SKM-1 (cell line): Measurements from ENCODE around the gene ST8SIA1.

Experiments
- DNase-seq: peaks from one replicate; lab custom pipeline; 2025; ENCODE audit not compliant: unreplicated experiment; lab: John Stamatoyannopoulos, UW

The ST8SIA1 gene

DNA sequence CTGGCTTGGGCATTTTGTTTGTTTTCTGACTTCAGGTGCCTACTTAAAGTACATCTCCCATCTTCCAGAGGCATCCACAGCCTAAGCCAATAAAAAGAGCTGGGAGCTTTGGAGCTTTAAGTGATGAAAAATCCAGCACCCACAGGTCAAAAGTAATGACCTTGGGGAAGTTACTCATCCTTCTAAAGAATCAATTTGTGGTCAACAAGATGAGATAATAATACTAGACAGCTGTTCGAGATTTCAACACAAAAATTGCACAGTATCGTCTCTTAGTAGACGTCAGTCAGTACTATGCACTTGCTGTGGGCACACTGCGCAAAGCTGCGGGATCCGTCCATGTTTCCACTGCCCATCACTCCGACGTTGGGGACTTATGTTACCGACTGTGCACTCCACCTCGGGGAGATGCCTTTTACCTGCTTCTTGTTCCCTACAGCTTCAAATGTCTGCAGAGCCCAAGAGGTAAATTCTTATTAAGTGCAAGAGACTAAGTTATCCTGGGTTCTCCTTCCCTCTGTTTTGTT lies 1.3 kb downstream of the ST8SIA1 start:
- no peak for DNase-seq

DNA sequence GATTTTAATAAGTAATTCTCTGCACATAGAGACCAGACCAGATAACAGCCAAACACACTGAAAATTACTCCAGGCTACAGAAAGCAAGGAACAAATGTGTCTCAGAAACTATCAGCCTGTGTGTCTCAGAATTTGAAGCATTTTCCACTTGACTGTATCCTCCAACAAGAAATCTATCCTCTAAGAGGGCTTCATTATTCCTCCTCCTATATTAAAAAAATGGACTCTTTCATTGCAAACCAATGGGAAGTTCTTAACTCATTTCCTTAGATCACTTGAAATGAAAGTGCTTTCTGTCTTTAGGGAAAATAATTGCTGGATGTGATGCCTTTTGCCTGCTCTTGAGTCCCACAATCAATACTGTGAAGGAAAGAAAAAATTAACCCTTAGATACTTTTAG lies 2.3 kb downstream of the ST8SIA1 start:
- DNase-seq = no peak

DNA sequence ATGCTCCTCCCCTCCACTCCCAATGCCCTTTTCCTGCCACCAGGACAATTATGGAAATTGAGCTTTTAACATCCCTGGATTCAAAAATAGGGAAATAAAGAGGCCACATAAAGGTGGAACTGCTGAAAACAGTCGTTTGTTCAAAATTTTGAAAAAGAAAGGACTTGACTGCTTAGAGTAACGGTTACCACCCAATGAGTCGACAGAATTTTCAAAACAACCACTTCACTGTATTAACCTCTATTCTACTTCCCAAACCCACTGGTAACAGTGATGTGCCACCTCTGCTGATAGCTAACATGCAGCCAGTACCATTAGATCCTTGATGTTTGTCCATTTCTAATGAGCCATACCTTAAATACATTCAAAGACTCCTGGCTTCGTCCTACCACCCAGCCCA lies 4.9 kb downstream of the ST8SIA1 start:
- DNase-seq = no peak

DNA sequence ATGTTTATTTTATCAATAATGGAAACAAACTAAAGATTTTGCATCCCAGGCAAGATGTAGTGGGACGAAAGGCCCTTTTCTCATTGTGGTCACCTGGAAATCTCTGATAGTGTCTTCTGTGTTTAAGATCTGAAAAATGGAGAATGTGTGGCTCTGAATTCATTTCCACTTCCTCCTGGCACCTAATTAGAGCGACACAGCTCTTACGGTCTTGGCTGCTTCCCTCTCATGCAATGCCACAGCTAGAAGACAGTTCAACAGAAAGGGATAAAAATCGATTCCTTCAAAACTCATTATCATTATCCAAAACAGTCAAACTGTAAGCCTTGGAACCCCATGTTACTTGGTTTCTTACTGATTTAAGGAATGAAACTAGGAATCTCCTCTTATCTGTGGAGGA lies 9.3 kb downstream of the ST8SIA1 start:
- DNase-seq = no peak

DNA sequence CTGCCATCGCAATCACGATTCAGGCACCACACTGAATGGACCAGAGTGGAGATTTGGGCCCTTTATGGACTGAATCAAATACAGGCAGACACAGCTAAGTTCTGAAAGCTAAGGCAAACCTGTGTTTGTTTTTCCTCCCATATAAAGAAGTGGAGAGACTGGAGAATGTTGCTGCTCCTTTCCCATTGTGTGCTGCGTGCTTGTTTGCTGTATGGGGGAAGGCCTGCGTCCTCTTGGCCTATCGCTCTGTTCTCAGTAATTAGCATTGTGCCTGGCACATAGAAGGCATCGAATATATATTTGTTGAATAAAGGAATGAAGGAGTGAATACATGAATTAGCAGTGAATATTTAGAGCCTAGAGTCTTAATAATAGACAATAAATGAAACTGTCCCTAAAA lies 12.4 kb downstream of the ST8SIA1 start:
- DNase-seq = no peak

DNA sequence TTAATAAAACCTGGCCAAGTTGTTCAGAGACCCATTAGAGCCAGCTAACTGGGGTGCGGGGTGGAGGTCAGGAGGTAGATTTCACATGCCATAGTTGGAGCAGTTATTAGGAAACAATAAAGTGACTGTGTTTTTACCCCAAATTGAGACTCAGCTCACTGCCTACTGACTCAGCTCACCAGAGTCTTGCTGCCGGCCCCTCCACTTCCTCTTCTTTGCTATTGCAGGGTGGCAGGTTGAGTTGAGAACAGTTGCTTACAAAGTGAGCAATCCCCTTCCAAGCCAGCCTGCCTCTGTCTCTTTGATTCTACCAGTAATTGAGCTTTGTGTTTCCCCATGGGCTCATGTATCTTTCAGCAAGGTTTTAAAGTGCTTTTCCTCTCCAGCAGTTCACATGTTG lies 12.9 kb downstream of the ST8SIA1 start:
- peak; percentile 47 for DNase-seq

DNA sequence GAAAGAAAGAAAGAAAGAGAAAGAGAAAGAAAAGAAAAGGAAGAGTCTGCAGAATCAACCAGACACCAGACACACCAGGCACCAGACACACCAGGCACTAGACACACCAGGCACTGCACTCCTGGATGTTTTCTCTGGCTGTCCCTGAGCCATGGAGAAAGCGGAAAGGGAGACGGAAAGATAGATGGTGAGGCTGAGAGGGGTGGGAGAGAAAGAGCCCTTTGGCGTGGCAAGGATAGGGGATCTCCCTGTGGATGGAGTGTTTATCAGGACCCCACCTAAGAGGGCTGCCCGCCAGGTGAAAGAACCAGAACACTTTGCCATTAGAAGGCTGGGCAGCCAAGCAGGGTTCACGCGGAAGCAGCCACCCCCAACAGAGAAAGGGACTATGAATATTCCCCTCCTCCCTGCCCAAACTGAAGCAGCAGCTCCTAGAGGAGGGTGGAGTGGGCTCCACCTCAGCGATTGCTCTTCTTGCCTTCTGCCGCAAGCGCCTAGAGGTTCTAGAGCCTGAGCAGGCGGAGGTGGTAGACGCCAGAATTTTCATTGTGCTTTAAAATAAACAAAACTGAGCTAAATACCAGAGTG lies 13.4 kb downstream of the ST8SIA1 start:
- DNase-seq = no peak

DNA sequence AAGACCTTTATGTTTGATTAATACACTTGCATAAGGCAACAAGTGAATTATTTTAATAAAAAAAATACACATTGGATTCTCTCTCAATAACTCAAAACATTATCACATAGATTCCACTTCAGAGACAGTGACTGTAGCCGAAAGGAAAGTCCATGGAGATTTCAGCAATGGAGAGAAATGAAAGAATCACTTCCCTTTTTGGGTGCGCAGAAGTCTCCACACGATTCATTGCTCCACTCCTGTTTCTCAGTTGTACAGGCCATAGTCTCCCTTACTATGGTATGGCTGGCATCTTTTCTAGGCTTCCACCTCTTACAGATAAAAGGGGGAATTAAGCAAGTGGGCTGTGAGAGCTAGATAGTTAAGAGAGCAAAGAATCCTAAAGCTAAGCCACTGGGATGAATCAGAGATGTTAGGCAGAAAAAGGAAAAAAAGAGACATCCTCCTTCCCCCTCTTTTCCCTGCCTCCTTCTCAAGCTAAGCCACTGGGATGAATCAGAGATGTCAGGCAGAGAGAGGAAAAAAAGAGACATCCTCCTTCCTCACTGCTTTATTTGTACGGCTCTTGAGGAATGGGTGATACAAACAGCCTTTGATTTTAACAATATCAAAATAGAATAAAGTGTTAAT lies 16.3 kb downstream of the ST8SIA1 start:
- no peak for DNase-seq

DNA sequence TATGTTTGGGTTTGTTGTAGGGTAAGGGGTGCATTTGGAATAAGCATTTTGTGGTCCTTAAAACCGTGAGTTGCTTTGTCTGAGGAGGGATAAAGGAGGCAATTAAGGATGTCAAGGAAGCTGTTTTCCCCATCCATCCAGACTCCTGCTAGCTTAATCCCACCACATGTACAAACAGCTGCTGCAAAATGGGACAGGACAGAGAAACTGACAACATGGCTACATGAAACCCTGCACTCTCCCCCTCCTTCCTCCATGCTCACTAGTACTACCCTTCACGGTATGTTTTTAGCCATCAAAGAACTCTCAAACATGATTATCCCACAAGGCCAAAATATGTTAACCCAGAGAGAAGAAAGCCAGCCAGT lies 20.6 kb downstream of the ST8SIA1 start:
- no peak for DNase-seq

DNA sequence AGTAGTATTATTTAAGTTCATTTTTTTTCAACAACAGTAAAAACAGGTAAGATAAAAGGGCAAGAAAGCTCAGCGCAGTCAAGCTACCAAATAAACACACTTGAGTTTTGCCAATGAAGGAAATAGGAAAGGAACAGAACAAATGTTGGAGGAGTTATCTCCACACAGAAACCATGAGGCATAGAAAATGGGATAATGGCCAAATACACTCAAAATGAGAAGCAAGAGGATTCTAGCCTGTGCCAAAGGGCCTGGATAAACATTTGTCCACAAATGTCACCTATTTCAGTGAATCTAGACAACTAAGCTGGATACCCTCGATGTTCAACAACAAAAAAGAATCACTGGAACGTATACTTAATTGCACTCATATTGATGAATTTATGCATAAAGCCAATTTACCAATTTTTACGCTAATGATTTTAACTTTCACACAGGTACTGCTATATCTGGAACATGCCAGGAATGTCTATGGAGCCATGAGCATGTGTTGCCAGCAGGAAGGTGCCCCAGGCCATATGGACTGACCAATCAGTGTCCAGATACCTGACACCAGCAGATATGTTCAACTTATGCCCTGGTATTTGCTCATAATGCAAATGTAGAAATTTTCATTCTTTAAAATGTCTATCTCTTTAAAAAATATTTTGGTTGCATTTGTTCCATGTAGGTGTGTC lies 21.1 kb downstream of the ST8SIA1 start:
- DNase-seq = no peak

DNA sequence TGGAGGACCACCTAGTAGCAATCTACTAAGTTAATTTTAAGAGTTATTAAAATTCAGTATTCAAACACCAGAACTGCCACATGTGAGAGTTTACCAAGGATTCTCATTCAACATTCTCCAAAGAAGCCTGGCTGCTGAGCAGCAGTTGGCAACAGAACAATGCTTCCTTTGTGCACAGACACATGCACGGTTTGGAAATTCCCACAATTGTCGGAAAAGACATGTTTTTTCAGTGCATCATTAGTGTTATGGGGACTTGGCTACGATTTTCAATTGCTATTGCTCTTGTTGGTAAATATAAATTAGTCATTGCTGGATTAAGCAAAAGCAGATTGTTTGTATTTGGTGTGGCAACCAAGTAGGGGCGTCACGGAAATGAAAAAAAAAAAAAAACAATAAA lies 22.2 kb downstream of the ST8SIA1 start:
- DNase-seq = no peak

DNA sequence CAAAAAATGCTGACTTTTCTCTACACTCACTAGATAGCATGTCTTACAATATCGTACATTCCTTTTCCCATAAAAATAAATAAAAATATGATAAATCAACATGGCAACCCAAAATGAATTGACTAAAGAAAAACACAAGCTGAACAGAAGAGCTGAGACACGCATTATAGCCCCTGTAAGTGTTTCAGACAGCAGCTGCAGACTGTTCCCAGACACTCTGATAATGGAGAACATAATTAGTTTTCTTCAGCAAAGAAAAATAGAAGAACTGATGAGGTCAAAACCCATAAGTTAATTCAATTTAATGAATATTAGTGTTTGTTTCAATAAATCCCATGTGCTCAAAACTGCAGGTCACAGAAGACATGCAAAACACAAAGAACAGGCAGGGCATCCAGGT lies 23.8 kb downstream of the ST8SIA1 start:
- DNase-seq = no peak

DNA sequence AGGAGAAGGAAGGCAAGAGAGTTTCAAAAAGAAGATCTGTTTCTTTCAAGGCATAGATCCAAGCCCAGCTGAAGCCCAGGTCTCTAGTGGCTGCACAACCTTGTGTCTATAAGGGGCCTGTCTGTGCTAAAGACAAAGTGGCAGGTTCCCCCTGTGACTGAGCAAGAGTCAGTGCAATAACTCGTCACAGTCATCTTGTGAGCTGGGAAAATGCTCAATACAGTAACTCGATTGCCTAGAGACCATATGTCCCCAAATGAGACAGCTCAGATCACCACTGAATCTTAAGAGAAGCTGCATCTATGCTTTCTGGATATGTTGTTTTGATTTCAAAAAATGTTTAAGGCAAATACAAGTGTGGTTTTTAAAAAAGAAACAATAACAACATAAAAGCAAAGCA lies 24.2 kb downstream of the ST8SIA1 start:
- DNase-seq = no peak

DNA sequence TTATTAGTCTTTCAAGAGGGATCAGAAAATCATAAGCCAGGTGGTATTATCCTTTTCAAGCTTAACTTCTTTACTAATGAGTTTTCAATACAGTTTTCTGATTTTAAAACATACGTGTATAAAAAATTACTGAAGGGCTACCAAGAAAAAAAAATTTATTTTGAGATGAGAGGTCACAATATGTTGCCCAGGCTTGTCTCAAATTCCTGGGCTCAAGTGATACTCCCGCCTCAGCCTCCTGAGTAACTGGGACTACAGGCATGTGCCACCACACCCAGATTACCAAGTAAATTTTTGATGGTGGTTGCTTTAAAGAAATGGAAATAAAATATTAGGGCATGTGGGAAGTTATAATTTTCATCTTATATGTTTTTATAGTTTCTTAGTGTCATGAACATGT lies 26.7 kb downstream of the ST8SIA1 start:
- no peak for DNase-seq

DNA sequence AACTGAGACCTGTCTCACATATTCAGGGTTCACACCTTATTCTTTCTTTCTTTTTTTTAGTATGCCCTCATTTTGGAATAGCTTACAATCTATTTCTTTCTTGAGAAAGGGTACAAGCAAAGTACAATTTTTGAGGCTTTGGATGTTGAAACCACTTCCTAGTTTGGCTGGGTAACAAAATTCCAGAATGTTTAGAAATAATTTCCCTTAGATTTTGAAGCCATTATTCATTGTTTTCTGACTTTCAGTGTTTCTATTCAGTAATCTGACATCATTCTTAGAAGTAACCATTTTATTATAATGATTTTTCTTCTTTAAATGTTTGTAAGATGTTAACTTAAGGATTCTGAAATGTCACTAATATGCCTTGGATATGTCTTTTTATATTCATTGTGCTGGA lies 28.2 kb downstream of the ST8SIA1 start:
- DNase-seq = no peak

DNA sequence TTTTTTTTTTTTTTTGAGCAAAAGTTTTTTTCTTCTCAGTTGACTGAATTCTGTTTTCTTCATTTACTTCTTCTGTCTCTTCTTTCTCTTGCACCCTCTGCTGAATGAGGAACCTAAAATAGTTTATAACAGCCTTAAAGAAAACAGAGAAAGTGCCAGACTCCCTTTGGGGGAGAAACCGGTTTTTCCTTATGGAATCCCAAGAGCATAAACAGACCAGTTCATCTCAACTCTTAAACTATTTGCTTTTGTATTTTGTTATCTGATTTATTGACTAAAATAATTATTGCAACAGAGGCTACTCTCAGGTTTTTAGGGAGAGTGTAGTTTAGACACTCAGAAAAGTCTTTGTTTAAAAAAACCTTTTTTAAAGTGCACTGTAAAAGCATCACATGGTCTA lies 30.2 kb downstream of the ST8SIA1 start:
- DNase-seq = no peak

DNA sequence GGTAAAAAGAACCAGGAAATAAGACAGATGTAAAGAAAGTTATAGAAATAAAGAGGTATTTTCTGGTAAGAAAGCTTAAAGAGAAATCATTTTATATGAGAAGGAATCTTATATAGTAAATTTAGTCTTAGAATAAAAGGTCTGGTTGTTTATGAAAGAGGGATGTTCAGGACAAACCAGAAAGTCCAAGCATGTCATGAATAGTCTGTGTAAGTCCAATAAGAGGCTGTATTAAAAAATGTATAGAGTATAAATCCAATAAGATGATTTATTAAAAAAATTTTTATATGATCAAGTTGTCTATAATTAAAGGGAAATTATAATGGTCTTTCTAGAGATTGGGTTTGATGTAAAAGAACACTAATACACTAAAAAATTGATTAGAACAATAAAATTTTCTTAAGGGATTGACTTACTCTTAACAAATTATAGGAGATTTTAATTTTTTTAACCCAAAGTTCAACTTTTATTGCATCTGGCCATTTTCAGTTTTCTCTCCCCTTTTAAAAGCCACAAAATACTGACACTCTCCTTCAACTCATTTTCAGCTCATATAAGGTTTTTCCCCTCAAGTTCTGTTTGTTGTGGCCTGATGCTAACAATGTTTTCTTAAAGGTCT lies 35.1 kb downstream of the ST8SIA1 start:
- no peak for DNase-seq

DNA sequence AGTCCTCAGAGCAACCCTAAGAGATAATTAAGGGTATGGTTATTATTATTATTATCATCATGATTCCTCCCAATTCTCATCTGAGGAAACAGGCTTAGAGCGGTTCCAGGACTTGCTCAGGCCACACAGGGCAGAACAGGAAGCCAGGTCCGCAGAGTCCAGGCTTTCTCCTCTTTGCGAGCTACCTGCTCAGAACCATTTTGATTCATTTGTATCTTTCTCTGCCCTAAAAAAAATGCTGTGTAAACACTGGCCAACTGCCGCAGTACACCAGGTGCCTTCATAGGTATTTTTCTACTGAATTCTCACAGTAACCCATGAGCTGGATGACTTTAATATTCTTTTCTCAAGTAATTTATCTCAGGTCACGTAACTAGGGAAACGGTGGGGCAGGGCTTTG lies 45.3 kb downstream of the ST8SIA1 start:
- DNase-seq = no peak

DNA sequence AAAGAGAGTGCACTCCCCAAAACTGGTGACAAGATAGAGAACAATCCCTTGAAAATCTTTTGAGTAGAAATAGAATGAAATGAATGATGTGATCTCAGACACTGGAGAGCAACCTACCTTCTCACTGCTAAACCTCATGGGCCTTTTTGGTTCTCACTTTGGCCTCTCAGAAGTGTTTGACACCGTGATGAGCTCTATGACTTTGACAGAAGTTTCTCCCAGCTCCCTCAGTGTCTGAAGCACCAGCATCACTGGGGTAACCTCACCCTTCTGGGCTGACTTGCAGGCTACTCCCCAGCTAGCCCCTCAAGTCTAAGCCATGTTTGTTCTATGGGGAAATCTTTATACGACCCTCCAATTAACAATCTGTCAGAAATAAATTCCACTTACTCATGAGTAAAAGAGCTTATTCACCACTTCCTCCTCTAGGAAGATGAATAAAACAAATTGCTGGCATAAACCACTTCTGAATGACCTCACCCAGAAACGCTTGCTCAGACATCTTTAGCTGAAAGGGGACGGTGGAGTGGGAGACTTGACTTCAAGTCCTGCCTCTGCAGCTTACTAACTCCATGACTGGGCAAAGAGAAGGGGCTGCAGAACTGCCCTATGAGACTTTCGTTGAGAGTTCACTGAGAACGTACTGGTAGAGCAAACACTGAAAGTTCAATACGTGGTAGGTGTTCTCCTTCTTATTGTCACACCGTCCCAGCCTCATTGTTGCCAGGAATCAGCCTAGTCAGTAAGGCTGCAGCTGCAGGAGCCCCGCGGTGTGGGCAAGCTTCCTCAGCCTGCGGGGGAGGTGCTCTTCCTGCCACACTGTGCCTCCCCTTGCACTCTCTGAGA lies 46.5 kb downstream of the ST8SIA1 start:
- DNase-seq = no peak

DNA sequence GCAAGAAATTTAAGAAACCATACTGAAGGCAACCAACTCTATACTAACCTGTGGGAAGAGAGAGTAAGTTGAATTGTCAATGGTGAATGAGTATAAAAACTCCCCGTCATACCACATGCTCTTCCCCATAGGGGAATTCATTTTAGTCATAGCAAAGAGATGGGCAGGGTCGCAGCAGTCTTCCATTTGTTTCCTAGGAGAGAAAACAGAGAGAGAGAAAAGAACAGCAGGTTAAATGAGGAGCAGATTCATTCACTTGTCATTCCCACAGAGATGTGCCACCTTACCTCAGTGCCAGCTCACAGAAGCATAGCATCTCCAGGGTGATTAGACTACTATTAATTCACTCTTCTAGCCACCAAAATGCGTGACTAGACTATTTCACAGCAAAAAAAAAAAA lies 47.4 kb downstream of the ST8SIA1 start:
- no peak for DNase-seq

DNA sequence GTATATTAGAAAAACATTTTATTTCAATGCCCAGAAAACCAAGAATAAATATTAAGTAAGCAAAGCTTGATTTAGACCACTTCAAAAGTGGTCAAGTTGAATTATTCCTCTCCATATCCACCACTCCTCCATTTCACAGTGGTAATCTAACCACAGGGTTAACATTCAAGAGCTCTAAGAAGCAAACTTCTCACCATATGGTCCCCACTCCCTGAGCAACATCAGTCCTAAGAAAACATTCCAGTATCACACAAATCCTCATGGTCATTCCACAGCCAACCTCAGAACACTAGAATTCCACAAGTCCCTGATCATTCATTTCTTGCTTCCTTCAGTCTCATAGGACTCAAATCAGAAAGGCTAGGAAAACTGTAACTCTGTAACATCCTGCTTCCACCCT lies 47.9 kb downstream of the ST8SIA1 start:
- no peak for DNase-seq
